DND-41 (cell line): Measurements from ENCODE around the gene KCNAB2.

Experiments used
- ATAC-seq: fragments of 200-7000 bp; cut with Tn5 transposase; 3 replicates; pipeline ENCODE4 v1.9.1; 2021; ENCODE audit warnings: low read depth; ENCODE audit not compliant: insufficient read depth
- DNase-seq: peaks from one replicate; pipeline ENCODE4 v3.0.0-alpha.2; 2020
- H2AFZ ChIP-seq: 2 replicates; pipeline ENCODE4 v1.6.0; 2012; ENCODE audit warnings: low read depth, low read length
- H3K27ac ChIP-seq: 2 replicates; pipeline ENCODE4 v1.5.1; 2012; ENCODE audit warnings: low read length, inconsistent platforms
- H3K27me3 ChIP-seq: fragments of 200-600 bp; sonication (generic); 2 replicates; pipeline ENCODE4 v1.6.0; 2012; ENCODE audit warnings: low read length, mild to moderate bottlenecking, inconsistent platforms; ENCODE audit not compliant: insufficient read depth, poor library complexity
- H3K36me3 ChIP-seq: 2 replicates; pipeline ENCODE4 v1.5.1; 2012; ENCODE audit warnings: low read length, inconsistent platforms; ENCODE audit not compliant: insufficient read depth
- H3K4me1 ChIP-seq: 2 replicates; pipeline ENCODE4 v1.5.1; 2012; ENCODE audit warnings: mild to moderate bottlenecking, low read length; ENCODE audit not compliant: insufficient read depth
- H3K4me2 ChIP-seq: 2 replicates; pipeline ENCODE4 v1.6.0; 2012; ENCODE audit warnings: mild to moderate bottlenecking, moderate library complexity, low read length, inconsistent platforms; ENCODE audit not compliant: insufficient read depth
- H3K4me3 ChIP-seq, 2 experiments: fragments of 200-600 bp in 1 of 2; shearing (Covaris generic) in 1 of 2; 2 replicates each; pipeline ENCODE4 v1.5.1; 2012 to 2016; ENCODE audit warnings: inconsistent platforms in 2 of 2, low read length in 2 of 2, mild to moderate bottlenecking in 2 of 2, low read depth in 1 of 2, moderate library complexity in 1 of 2
- H3K79me2 ChIP-seq: 2 replicates; pipeline ENCODE4 v1.6.0; 2012; ENCODE audit warnings: low read length, inconsistent platforms; ENCODE audit not compliant: insufficient read depth
- H3K9ac ChIP-seq: 2 replicates; pipeline ENCODE4 v1.6.0; 2012; ENCODE audit warnings: low read depth, mild to moderate bottlenecking, inconsistent platforms, low read length, moderate library complexity
- H3K9me3 ChIP-seq: 2 replicates; pipeline ENCODE4 v1.5.1; 2012; ENCODE audit warnings: low read length, moderate library complexity, mild to moderate bottlenecking, inconsistent platforms; ENCODE audit not compliant: insufficient read depth, severe bottlenecking
- H4K20me1 ChIP-seq: 2 replicates; pipeline ENCODE4 v1.6.0; 2012; ENCODE audit warnings: low read length; ENCODE audit not compliant: insufficient read depth
- CTCF ChIP-seq: IDR thresholded peaks from 2 replicates; pipeline ENCODE4 v1.5.1; 2012; ENCODE audit warnings: borderline replicate concordance, low read length, moderate library complexity, mild to moderate bottlenecking; ENCODE audit not compliant: poor library complexity, severe bottlenecking; ENCODE audit errors: extremely low read depth
- EZH2 ChIP-seq: IDR thresholded peaks from 3 replicates; pipeline ENCODE4 v1.6.1; 2012; ENCODE audit warnings: borderline replicate concordance, low read depth, mild to moderate bottlenecking, moderate library complexity, low read length, inconsistent platforms; ENCODE audit not compliant: severe bottlenecking

Gene KCNAB2

GRCh38 chr1:6033986-6034749 is 11.5 kb upstream of the KCNAB2 start:
- no peaks in the 10 kb centered on the region for H3K27me3 ChIP-seq
- ATAC-seq: peak; percentile 51
- H3K27ac ChIP-seq: no peak overlapping the region
- peaks cover 30% of the 10 kb centered on the region for H3K4me1 ChIP-seq
- H3K9me3 ChIP-seq: no peaks in the 10 kb centered on the region
- peak; percentile 30 for DNase-seq
- H3K79me2 ChIP-seq: peaks cover 76% of the 10 kb centered on the region
- H3K4me2 ChIP-seq: no peak overlapping the region
- no peak overlapping the region for H3K4me3 ChIP-seq
- no peak overlapping the region for H3K9ac ChIP-seq
- peaks cover 47% of the 10 kb centered on the region for H3K36me3 ChIP-seq
- peaks cover 91% of the 10 kb centered on the region for H4K20me1 ChIP-seq
- H2AFZ ChIP-seq: no peak overlapping the region
- TF ChIP-seq EZH2 (no peak), CTCF (peak; percentile 69)

- Histone ChIP-seq H3K9ac (no peak overlapping the region), H3K79me2 (peaks cover 72% of the 10 kb centered on the region), H4K20me1 (peaks cover 91% of the 10 kb centered on the region), H3K4me2 (no peak overlapping the region), H3K4me3 (no peak overlapping the region), H3K36me3 (peaks cover 47% of the 10 kb centered on the region), H3K27me3 (no peaks in the 10 kb centered on the region), H2AFZ (no peak overlapping the region), H3K9me3 (no peaks in the 10 kb centered on the region), H3K4me1 (peaks cover 25% of the 10 kb centered on the region), H3K27ac (no peak overlapping the region)
- DNase-seq (no peak), ATAC-seq (no peak)
- TF ChIP-seq EZH2 (no peak), CTCF (no peak)
These were observed 11.0 kb upstream of the KCNAB2 start for GRCh38 chr1:6034750-6035096.

DNA sequence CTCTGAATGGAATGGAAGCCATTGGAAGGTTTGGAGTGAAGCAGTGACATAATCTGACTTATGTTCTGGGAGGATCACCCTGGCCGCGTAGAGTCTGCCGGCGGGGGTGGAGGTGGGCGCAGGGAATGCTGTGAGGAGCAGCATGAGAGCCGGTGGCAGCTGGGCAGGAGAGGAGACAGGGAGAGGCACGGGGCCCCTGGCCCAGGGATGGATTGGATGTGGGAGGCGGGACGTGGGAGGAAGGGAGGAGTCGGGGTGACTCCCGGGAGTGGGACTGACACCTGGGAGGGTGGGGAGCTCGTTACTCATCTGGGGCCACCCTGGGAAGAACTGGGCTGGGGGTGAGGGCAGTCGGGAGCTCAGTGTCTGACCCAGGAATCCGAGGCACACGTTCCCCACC is 10.4 kb upstream of the KCNAB2 start:
- no peaks in the 10 kb centered on the region for H3K27me3 ChIP-seq
- H3K4me2 ChIP-seq: no peak overlapping the region
- H3K4me3 ChIP-seq: no peak overlapping the region
- no peak for DNase-seq
- peaks cover 19% of the 10 kb centered on the region for H3K4me1 ChIP-seq
- ATAC-seq: no peak
- no peak overlapping the region for H3K27ac ChIP-seq
- peaks cover 48% of the 10 kb centered on the region for H3K36me3 ChIP-seq
- H3K79me2 ChIP-seq: peaks cover 67% of the 10 kb centered on the region
- H3K9ac ChIP-seq: no peak overlapping the region
- no peak for TF ChIP-seq CTCF
- no peak for TF ChIP-seq EZH2
- peaks cover 91% of the 10 kb centered on the region for H4K20me1 ChIP-seq
- no peaks in the 10 kb centered on the region for H3K9me3 ChIP-seq
- no peak overlapping the region for H2AFZ ChIP-seq

DNA sequence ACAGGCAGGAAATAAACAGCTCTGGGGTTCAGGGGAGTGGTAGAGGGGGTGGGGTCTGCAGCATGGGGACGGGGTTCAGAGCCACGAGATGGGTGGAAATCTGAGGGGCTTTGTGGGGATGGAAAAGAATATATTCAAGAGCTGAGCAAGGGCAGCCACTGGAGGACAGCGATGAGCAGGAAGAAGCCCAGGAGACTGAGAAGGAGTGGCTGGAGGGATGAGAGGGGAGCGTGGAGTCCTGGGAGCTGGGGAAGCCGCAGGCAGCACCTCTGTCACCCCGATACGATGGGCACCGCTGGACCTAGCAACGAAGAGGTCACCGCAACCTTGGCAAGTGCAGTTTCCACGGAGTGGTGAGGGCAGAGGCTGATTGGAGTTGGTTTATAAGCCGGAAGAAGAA is 10.0 kb upstream of the KCNAB2 start:
- DNase-seq (no peak), ATAC-seq (no peak)
- no peak overlapping the region for H3K4me3 ChIP-seq
- no peaks in the 10 kb centered on the region for H3K27me3 ChIP-seq
- peaks cover 62% of the 10 kb centered on the region for H3K79me2 ChIP-seq
- no peak overlapping the region for H2AFZ ChIP-seq
- H3K36me3 ChIP-seq: peaks cover 49% of the 10 kb centered on the region
- no peaks in the 10 kb centered on the region for H3K9me3 ChIP-seq
- no peak overlapping the region for H3K9ac ChIP-seq
- H3K27ac ChIP-seq: no peak overlapping the region
- no peak overlapping the region for H3K4me2 ChIP-seq
- TF ChIP-seq CTCF (peak; percentile 19), EZH2 (no peak)
- peaks cover 90% of the 10 kb centered on the region for H4K20me1 ChIP-seq
- peaks cover 17% of the 10 kb centered on the region for H3K4me1 ChIP-seq
